B cell (primary cell): ENCODE data around the gene NUB1.

ENCODE experiments used
- CTCF ChIP-seq: fragments of 200-600 bp; IDR thresholded peaks from one replicate; pipeline ENCODE4 v1.8.0; 2022; ENCODE audit warnings: antibody characterized with exemption, mild to moderate bottlenecking
- EZH2 ChIP-seq: IDR thresholded peaks from 2 replicates; pipeline ENCODE4 v1.6.1; 2012; ENCODE audit warnings: borderline replicate concordance, low read depth, mild to moderate bottlenecking, moderate library complexity, low read length; ENCODE audit not compliant: insufficient read depth, poor library complexity, severe bottlenecking

- TF ChIP-seq CTCF, result no peak
- no peak for TF ChIP-seq EZH2
Observed at GRCh38 chr7:151299940-151300645, 41.5 kb upstream of the NUB1 start.
